AG09319 (cell line): ENCODE measurements around the gene GLT6D1.
"Not testable (repeated sequence)": the region's sequence is repeated elsewhere in the genome, so short reads cannot be mapped to it uniquely, and the experiment has no call there.

Experiments
- DNase-seq: peaks from one replicate; pipeline ENCODE4 v3.0.0-alpha.2; 2010; ENCODE audit warnings: low read depth; ENCODE audit errors: extremely low read depth
- TF ChIP-seq, protein P1 (sequence below): IDR thresholded peaks from 2 replicates; pipeline ENCODE4 v1.5.1; 2011; ENCODE audit warnings: low read depth, mild to moderate bottlenecking, inconsistent platforms, low read length, moderate library complexity

Gene GLT6D1

DNA sequence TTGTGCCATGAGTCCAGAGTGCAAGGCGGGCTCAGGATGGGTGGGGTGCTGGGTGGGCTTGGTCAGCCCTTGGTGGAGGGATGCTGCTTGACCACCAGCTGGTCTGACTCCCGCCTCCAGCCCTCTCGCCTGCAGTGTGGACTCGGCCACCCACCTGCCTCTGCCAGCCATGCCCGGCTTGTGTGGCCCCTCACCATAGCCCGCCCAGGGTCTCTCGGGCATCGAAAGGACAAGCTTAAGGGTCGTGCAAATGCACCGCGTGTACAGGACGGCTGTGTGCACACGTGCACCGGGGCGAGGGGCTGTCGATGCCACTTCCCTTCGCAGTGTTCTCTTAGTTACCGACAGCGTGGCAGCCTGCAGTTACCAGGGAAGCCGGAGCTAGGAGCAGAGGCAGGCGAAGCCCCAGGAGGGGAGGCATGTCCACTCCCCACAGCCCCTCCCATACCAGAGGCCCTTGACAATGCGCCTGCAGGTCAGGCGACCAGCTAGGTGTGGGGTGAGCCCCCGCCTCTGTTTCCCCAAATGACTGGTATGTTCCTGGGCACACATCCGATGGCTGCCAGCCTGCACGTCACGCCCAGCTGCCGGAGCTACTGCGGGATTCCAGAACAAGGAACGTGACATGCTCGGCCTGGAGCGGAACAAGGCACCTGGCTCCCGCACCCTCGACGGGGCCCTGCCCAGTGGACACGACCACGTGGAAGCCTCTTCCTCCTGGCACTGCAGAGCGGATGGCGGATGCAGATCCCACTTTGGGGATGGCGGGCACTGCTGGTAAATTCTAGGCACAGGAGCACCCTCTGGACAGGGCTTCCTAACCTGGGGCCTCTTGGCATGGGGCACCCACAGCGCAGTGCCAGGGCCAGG, 31.6 kb upstream of the GLT6D1 start:
- TF ChIP-seq, protein P1, sequence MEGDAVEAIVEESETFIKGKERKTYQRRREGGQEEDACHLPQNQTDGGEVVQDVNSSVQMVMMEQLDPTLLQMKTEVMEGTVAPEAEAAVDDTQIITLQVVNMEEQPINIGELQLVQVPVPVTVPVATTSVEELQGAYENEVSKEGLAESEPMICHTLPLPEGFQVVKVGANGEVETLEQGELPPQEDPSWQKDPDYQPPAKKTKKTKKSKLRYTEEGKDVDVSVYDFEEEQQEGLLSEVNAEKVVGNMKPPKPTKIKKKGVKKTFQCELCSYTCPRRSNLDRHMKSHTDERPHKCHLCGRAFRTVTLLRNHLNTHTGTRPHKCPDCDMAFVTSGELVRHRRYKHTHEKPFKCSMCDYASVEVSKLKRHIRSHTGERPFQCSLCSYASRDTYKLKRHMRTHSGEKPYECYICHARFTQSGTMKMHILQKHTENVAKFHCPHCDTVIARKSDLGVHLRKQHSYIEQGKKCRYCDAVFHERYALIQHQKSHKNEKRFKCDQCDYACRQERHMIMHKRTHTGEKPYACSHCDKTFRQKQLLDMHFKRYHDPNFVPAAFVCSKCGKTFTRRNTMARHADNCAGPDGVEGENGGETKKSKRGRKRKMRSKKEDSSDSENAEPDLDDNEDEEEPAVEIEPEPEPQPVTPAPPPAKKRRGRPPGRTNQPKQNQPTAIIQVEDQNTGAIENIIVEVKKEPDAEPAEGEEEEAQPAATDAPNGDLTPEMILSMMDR, result no peak

DNA sequence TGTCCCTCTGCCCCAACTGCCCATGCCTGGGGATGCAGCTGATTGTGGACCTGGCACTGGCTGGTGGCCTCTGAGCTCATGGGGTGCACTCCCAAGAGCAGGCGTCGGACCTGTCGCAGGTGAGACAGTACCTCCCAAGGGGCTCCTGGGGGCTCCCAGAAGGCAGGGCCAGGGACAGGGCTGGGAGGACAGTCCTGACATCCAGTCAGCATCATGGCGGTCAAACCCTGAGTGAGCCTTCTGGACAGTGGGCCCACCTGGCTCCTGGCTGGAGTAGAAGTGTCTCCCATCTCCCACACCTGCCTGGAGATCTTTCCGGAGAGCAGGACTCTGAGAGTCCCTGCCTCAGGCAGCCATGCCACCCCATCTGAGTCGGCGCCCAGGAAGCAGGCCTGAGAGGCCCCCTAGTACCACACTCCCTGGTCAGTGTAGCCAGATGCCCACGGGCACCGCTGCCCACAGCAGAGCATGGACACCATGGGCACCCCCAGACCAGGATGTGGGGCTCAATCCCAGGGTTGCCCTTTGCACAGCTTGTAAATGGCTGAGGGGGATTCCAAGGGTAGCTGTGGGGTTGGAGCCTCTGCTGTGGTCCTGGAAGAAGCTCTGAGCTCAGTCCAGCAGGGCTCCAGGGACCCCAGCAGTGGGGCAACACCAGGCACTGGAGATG, 30.4 kb upstream of the GLT6D1 start:
- TF ChIP-seq, protein P1, result no peak
- DNase-seq, result no peak

More for the DNA sequence above, 31.6 kb upstream of the GLT6D1 start:
- DNase-seq, result no peak

DNA sequence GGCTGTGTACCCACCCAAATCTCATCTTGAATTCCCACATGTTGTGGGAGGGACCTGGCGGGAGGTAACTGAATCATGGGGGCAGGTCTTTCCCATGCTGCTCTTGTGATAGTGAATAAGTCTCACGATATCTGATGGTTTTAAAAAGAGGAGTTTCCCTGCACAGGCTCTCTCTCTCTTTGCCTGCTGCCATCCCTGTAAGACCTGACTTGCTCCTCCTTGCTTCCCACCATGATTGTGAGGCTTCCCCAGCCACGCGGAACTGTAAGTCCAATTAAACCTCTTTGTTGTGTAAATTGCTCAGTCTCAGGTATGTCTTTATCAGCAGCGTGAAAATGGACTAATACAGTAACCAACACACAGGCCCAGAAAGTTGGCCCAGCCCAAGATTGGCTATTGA, 29.7 kb upstream of the GLT6D1 start:
- DNase-seq, result not testable (repeated sequence)

DNA sequence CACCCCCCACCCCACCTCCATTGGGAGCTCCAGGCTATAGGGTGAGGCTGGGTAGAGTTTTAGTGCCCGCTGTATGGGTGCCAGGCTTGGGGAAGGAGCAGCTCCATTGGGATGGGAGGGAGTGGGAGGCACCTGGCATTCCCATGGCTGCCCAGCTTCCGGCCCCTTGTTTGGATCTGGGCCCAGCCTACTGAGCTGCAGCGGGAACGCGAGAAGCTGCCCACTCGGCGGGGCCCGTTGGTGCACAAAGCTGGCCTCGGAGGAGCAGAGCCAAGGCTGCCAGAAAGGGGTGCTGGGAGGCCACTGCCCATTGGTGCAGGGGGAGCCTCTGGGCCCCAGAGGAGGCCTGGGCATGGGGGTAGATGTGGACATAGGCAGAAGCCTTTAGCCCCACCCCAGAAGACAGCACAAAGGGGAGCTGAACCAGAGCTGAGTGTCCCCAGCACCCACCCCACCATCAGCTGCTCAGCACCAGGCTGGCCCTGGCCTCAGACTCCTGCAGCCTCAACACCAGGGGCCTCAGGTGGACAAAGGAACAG, 28.2 kb upstream of the GLT6D1 start:
- DNase-seq, result no peak
- TF ChIP-seq, protein P1, result no peak

DNA sequence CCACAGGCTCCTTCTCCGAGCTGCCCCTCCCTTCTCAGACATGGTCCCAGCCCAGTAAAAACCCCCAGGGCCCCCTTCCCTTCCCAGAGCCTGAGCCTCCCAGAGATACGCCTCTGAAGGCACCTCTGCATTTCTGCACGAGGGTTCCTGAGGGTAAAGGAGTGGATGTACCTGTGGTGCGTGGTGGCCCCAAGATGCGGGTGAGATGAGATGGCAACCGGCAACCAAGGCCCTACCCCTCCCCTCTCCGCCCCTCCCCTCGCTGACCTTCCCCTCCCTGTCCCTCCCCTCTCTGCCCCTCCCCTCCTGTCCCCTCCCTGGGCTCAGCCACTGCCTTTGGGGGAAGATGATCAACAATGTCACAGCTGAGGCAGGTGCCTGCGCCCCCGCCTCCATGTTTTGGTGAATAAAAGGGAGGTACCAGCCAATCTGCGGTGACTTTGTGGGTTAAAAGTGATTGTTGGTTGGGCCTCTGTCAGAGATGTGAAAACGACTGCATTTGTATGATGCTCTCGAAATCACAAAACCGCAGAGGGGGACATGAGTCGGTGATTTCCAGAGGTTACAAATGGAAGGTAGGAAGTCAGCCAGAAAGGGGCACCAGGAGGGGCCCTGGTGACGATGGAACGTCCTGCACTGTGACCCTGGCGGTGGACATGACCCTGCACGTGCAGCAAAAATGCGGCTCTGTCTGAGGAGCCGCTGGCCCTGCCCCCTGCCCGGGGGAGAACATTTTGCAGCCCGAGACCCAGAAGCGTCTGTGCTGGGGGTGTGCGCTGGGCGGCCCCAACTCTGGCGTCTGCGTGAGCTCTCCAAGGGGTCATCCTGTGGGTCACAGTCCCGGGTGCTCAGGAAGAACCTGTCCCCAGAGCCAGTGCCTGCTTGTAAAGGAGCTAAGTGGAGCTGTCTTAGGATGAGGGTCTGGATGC, 27.5 kb upstream of the GLT6D1 start:
- no peak for DNase-seq
- TF ChIP-seq, protein P1, result no peak

DNA sequence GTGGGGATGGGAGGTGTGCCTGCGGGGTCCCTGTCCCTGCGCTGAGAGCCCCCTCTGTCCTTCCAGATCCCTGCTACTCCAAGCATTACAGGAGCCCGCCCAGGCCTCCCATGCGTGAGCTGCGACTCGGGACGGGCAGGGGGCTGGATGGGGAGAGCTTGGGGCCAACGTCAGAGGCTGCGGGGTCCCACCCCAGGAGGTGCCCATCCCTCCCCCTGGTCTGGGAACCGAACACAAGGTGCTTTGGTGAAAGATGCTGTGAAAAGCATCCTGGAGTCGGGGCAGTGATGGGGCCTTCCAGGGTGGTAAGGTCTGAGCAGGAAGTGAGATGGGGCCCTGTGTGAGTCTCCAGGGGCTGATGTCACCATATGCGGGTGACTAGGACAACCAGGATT, 26.5 kb upstream of the GLT6D1 start:
- TF ChIP-seq, protein P1, result no peak
- DNase-seq, result no peak
